Measurements from ENCODE around the gene CHSY1.

- TF ChIP-seq CTCF (IDR thresholded peaks at IDR 0.05) (no peak), FOSL2 (IDR thresholded peaks at IDR 0.05) (no peak), FOSL2 (CRISPR knock-in tag; IDR thresholded peaks at IDR 0.05) (no peak), EHMT2 (IDR thresholded peaks at IDR 0.05; ENCODE audit: low read depth) (no peak), PBX3 (IDR thresholded peaks at IDR 0.05) (no peak), HOXB13 (CRISPR knock-in tag; IDR thresholded peaks at IDR 0.05; ENCODE audit: low read depth) (no peak), RAD21 (conservative IDR thresholded peaks at IDR 0.05 in 1 of 2, IDR thresholded peaks at IDR 0.05 in 1 of 2) (no peak)
Observed at GRCh38 chr15:101244889-101245668, 6.8 kb downstream of the CHSY1 start.

Data from A549 (cell line).